Measurements from ENCODE around the gene CCDC50.

GRCh38 chr3:191280882-191281281, 48.3 kb upstream of the CCDC50 start:
- TF ChIP-seq MAX (IDR thresholded peaks at IDR 0.05; ENCODE audit: insufficient read depth, insufficient read length) (no peak), EZH2 (IDR thresholded peaks at IDR 0.05; ENCODE audit: borderline replicate concordance, low read depth, low read length, severe bottlenecking) (no peak)

All from endothelial cell of umbilical vein (primary cell).